Neutrophil (primary cell): ENCODE data around the gene KIF3A.

ENCODE experiments used
- H3K27ac ChIP-seq: fragments of 200-600 bp; sonication (generic); 2 replicates; pipeline ENCODE4 v1.5.1; 2016; ENCODE audit warnings: mild to moderate bottlenecking, moderate library complexity
- H3K27me3 ChIP-seq: fragments of 200-600 bp; sonication (generic); 2 replicates; pipeline ENCODE4 v1.6.0; 2016; ENCODE audit warnings: mild to moderate bottlenecking
- H3K36me3 ChIP-seq: fragments of 200-600 bp; sonication (generic); 2 replicates; pipeline ENCODE4 v1.5.1; 2017
- H3K4me1 ChIP-seq, 2 experiments: fragments of 200-600 bp in 1 of 2; sonication (generic) in 1 of 2; 1 replicate in 1 of 2; 2 replicates in 1 of 2; pipeline versions ENCODE4 v1.5.1 to v1.6.1; 2013 to 2016; ENCODE audit warnings: low read depth in 1 of 2, low read length in 1 of 2, mild to moderate bottlenecking in 1 of 2, moderate library complexity in 1 of 2; ENCODE audit not compliant: control insufficient read depth in 1 of 2, insufficient read depth in 1 of 2
- H3K4me3 ChIP-seq, 2 experiments: fragments of 200-600 bp in 1 of 2; sonication (generic) in 1 of 2; 1 replicate in 1 of 2; 2 replicates in 1 of 2; pipeline ENCODE4 v1.5.1; 2013 to 2016; ENCODE audit warnings: low read depth in 1 of 2, low read length in 1 of 2, mild to moderate bottlenecking in 1 of 2, moderate library complexity in 1 of 2
- H3K9me3 ChIP-seq: fragments of 200-600 bp; sonication (generic); 2 replicates; pipeline ENCODE4 v1.5.1; 2016
- TF ChIP-seq, protein P1 (sequence below): fragments of 200-600 bp; sonication (generic); IDR thresholded peaks from 2 replicates; pipeline ENCODE4 v1.5.1; 2016; ENCODE audit warnings: antibody characterized with exemption

Gene KIF3A

DNA sequence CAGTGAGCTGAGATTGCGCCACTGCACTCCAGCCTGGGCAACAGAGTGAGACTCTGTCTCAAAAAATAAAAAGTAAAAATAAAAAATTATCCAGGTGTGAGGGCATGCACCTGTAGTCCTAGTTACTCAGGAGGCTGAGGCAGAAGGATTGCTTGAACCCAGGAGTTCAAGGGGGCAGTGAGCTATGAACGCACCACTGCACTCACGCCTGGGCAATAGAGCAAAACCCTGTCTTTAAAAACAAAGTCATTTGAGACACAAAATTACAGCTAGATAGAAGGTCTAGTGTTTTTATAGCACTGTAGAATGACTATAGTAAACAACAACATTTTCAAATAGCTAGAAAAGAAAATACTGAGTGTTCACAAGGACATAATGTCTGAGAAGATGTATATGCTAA is 47.2 kb downstream of the KIF3A start:
- TF ChIP-seq, protein P1, sequence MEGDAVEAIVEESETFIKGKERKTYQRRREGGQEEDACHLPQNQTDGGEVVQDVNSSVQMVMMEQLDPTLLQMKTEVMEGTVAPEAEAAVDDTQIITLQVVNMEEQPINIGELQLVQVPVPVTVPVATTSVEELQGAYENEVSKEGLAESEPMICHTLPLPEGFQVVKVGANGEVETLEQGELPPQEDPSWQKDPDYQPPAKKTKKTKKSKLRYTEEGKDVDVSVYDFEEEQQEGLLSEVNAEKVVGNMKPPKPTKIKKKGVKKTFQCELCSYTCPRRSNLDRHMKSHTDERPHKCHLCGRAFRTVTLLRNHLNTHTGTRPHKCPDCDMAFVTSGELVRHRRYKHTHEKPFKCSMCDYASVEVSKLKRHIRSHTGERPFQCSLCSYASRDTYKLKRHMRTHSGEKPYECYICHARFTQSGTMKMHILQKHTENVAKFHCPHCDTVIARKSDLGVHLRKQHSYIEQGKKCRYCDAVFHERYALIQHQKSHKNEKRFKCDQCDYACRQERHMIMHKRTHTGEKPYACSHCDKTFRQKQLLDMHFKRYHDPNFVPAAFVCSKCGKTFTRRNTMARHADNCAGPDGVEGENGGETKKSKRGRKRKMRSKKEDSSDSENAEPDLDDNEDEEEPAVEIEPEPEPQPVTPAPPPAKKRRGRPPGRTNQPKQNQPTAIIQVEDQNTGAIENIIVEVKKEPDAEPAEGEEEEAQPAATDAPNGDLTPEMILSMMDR: no peak
- Histone ChIP-seq H3K27me3 (peaks cover 7% of the 10 kb centered on the region), H3K4me3 (no peak overlapping the region), H3K27ac (no peak overlapping the region), H3K4me1 (no peaks in the 10 kb centered on the region), H3K36me3 (no peaks in the 10 kb centered on the region), H3K9me3 (no peaks in the 10 kb centered on the region)

DNA sequence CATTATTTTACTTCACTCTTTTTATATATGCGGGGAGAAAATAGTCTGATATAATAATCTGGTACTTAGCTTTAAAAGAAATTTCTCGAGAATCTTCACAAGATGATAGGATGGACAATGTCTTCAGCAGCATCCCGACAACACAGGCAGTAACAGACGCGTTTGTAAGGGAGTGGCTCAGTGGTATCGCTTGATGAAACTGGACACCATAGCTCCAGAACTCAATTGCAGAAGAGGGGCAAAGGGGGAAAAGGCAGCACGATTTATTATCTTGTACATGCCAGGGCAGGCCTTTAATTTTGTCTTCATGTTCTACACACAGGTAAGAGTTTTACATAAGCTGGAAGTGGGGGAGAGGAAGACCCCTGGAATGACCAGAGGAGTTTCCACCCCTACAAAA is 47.8 kb downstream of the KIF3A start:
- Histone ChIP-seq H3K4me1 (no peaks in the 10 kb centered on the region), H3K9me3 (no peaks in the 10 kb centered on the region), H3K27ac (no peak overlapping the region), H3K4me3 (no peak overlapping the region), H3K27me3 (peaks cover 7% of the 10 kb centered on the region), H3K36me3 (no peaks in the 10 kb centered on the region)
- TF ChIP-seq, protein P1: no peak

DNA sequence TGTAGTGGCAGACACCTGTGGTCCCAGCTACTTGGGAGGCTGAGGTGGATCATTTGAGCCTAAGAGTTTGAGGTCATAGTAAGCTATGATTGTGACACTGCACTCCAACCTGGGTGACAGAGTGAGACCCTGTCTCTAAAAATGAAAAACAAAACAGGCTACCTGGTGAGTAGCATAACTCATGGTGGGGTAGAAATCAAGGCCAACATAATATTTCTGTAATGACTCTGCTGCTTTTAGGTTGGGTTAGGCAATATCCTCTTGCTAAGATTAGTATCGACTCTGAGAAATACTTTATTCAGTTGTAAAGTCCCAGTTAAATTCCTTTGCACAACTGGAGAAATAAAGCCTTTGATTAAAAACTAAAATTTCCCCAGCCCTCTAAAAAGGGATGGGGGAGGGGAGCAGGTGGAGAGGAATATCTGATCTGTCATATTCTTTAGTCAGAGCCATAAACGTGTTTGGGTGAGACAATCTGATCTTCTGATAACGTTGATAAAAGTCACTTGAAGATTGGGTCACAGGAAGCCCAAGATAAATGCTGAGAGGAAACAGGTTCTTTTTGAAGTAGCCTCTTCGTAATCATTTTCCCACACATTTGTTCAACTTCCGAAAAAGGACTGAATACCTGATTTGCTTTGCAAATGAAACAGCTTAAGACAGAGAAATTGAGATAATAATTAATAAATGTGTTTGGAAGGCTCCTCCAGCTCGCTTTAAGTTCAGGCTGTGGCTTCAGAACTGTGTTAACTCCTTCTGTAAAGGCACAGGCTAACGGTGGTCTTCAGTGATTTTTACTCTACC is 48.6 kb downstream of the KIF3A start:
- Histone ChIP-seq H3K4me1 (no peaks in the 10 kb centered on the region), H3K9me3 (no peaks in the 10 kb centered on the region), H3K27ac (no peak overlapping the region), H3K4me3 (no peak overlapping the region), H3K36me3 (no peaks in the 10 kb centered on the region), H3K27me3 (peaks cover 7% of the 10 kb centered on the region)
- TF ChIP-seq, protein P1: no peak

DNA sequence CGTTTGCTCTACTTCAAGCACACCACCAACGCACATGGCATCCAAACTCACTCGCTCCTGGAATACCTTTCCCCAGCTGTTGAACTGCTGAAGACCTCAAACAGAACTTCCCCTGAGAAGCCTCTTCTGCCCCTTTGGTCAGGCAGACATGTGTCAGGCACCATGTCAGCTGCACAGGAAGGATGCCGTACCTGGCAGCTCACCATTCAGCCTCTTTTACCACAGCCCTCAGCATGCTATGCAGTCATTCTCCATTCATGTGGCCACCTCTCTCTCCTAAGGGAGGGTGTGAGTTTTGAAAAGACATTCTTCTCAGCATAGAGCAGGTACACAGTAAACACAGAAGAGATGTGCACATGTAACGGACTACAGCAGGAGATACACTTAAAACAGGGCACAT is 49.4 kb downstream of the KIF3A start:
- H3K36me3 ChIP-seq: no peaks in the 10 kb centered on the region
- TF ChIP-seq, protein P1: no peak

DNA sequence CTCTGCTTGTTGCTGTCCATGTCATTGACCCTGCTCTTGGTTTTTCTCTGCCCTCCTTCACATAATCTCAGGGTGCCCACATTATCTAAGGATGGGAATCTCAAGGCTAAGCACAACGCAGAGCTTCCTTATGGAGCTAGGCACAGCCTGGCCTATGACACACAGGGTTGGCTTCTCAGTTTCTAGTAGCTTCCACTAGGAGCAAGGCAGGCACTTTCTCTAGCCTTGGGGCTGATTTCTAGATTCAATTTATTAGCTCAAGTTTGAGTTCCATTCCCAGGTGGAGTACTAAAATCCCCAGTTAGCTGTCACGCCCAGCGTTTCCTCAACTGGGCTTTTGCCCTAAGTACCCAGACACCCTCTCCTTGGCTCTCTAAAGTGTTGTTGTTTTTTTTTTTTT is 51.2 kb downstream of the KIF3A start:
- H3K36me3 ChIP-seq: no peaks in the 10 kb centered on the region
- H3K4me3 ChIP-seq: no peak overlapping the region
- no peak overlapping the region for H3K27ac ChIP-seq
- no peaks in the 10 kb centered on the region for H3K9me3 ChIP-seq
- peaks cover 7% of the 10 kb centered on the region for H3K27me3 ChIP-seq
- no peaks in the 10 kb centered on the region for H3K4me1 ChIP-seq
- TF ChIP-seq, protein P1: no peak

More for the DNA sequence above, 49.4 kb downstream of the KIF3A start:
- H3K4me1 ChIP-seq: no peaks in the 10 kb centered on the region
- H3K9me3 ChIP-seq: no peaks in the 10 kb centered on the region
- peaks cover 7% of the 10 kb centered on the region for H3K27me3 ChIP-seq
- H3K27ac ChIP-seq: no peak overlapping the region
- no peak overlapping the region for H3K4me3 ChIP-seq
